Prostate gland (tissue), 2 donors: Measurements from ENCODE around the gene PTPRO.

Experiments
- CTCF ChIP-seq, 4 experiments: fragments of 200-600 bp in 2 of 4; fragments of 450-650 bp in 2 of 4; sonication (generic) in 2 of 4; IDR thresholded peaks; 1 replicate in 3 of 4; 2 replicates in 1 of 4; pipeline ENCODE4 v1.5.1; 2016 to 2019; ENCODE audit warnings: antibody characterized with exemption in 4 of 4, mild to moderate bottlenecking in 2 of 4, moderate library complexity in 2 of 4
- POLR2AphosphoS5 ChIP-seq: sonication (generic); formaldehyde crosslinking; IDR thresholded peaks from one replicate; pipeline ENCODE4 v1.6.1; 2017; ENCODE audit warnings: antibody characterized with exemption

GRCh38 chr12:15527201-15528080 is 205.1 kb downstream of the PTPRO start:
- TF ChIP-seq CTCF (IDR thresholded peaks at IDR 0.05) (no peak), POLR2AphosphoS5 (no peak)
